NCI-H526 (cell line): ENCODE measurements around the gene CSF1.
A peak's percentile ranks its signal among the peaks of the same experiment; 100 is the strongest.
"Not testable (repeated sequence)": the region's sequence is repeated elsewhere in the genome, so short reads cannot be mapped to it uniquely, and the experiment has no call there.

Source experiments
- DNase-seq, 2 experiments: peaks; one replicate each; lab custom pipeline; 2025; lab: John Stamatoyannopoulos, UW

The CSF1 gene

DNA sequence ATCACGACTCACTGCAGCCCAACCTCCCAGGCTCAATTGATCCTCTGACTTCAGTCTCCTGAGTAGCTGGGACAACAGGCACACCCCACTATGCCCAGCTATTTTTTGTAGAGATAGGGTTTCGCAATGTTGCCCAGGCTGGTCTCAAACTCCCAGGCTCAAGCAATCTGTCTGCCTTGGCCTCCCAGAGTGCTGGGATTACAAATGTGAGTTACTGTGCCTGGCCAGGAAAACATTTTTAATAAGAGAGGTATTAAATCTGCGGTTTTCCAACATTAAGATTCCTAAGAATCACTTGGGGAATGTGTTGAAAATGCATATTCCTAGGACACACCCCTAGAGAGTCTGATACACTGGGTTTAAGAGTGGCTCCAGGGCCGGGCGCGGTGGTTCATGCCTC is 8.7 kb downstream of the CSF1 start:
- no peak for DNase-seq

DNA sequence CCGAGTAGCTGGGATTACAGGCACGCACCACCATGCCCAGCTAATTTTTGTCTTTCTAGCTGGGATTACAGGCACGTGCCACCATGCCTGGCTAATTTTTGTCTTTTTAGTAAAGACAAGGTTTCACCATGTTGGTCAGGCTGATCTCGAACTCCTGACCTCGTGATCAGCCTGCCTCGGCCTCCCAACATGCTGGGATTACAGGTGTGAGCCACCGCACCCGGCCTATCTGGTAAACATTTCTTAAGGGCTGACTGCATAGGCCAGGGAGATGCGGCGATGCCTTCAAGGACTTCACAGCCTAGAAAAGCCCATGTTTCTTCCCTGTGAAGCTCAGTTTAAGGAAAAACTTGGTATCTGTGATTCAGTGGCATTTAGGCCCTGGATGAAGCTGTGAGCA is 9.7 kb downstream of the CSF1 start:
- not testable (repeated sequence) for DNase-seq

DNA sequence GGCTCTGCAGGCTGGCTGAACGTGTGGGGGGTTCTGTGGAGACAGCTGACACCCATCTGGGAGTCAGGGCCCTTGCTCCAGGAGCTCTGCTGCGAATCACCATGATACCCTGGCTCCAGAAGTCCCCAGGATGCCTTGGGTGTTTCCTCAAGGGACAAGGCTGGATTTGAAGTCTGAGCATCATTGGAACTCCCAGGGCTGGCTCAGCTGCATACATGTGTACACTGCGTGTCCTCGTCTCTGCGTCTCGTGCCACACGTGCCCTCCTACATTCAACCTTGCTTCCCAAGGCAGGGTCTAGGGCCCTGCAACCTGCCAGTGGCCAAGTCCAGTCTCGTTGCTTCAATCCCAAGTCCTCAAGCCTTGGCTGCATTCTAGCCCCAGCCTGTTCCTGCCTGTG is 11.7 kb downstream of the CSF1 start:
- DNase-seq: no peak

DNA sequence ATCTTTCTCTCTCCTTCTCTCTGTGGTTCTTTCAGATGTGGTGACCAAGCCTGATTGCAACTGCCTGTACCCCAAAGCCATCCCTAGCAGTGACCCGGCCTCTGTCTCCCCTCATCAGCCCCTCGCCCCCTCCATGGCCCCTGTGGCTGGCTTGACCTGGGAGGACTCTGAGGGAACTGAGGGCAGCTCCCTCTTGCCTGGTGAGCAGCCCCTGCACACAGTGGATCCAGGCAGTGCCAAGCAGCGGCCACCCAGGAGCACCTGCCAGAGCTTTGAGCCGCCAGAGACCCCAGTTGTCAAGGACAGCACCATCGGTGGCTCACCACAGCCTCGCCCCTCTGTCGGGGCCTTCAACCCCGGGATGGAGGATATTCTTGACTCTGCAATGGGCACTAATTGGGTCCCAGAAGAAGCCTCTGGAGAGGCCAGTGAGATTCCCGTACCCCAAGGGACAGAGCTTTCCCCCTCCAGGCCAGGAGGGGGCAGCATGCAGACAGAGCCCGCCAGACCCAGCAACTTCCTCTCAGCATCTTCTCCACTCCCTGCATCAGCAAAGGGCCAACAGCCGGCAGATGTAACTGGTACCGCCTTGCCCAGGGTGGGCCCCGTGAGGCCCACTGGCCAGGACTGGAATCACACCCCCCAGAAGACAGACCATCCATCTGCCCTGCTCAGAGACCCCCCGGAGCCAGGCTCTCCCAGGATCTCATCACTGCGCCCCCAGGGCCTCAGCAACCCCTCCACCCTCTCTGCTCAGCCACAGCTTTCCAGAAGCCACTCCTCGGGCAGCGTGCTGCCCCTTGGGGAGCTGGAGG is 12.7 kb downstream of the CSF1 start:
- DNase-seq: peak in 1 of 2 experiments; percentile 36

DNA sequence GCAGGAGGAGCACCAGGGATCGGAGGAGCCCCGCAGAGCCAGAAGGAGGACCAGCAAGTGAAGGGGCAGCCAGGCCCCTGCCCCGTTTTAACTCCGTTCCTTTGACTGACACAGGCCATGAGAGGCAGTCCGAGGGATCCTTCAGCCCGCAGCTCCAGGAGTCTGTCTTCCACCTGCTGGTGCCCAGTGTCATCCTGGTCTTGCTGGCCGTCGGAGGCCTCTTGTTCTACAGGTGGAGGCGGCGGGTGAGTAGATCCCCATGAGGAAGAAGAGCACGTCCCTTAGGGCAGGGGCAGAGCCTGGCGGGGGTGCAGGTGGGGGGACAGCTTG is 13.3 kb downstream of the CSF1 start:
- no peak for DNase-seq

DNA sequence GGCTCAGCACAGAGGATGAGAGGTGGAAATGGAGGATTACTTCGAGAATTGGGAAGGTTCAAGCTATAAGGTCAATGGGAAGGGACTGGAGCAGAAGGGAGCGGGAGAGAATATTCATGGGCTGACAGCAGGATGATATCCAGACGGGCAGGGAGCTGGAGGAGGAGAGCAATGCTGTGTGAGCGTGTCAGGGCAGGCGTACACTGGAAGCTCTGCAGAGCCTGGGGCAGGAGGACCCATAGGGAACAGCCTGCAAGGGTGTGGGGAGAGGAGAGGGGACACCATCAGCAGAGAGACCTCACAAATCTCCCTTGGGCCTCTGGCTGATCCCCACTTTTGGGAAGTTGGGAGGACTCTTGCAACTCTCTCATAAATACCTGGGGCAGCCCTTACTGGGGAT is 13.7 kb downstream of the CSF1 start:
- peak in 1 of 2 experiments; percentile 15 for DNase-seq

DNA sequence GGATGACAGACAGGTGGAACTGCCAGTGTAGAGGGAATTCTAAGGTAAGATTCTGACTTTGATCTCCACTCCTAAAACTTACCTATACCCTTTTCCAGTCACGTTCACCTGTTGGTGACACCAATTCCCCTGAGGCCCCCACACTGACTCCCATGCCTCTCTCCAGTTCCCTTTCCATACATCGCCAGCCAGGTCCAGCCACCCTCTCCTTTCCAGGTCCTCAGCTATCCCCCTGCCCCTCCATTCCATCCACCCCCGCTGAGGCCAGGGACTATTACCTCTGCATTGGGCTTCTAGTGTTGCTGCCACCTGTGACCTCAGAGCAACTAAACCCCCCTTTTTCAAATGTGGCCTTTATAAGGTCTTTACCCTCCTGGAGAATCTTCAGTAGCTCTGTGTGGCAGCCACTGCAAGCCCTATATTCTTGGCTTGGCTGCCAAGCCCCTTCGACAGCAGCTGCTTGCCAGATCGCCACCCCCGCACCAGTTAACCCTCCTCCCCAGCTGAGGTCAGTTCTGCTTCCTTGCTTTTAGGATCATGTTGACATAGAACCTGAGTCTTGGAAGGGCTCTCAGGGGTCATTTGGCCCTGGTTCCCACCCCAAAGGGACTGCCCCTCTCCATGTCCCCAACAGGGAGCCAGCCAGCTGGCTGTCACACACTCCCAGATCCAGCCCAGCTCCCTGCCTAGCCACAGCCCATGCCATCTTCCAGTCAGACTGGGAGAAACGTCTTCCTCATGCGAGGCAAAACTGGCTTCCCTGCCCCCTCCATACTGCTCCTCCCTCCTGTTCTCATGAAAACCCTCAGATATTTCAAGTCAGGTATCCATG is 14.7 kb downstream of the CSF1 start:
- no peak for DNase-seq

DNA sequence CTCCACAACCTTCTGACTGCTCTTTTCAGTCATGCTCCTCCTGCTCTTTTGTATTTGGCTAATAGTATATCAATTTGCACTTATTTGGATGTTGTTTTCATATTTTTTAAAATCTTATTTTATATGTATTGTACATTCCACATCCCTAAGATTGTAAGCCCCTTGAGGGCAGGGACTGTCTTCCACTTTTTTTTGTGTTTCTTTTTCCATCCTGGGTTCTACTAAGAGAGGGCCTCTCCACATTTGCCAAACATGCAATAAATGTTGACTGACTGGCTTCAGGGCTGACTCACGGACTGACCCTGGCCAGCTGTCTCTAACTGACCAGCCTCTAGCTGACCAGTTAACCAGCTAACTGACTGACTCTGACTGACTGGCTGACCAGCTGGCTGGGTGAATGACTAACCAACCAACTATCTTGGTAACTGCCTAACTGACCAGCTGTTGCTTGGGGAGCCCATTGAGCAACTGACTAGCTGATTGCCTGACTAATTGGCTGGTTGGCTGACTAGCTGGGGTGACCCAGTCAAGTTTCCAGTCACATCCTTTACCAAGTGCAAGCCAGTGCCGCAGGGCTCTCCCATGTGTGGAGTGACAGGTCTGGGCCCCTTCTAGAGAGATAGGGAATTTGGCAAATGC is 16.1 kb downstream of the CSF1 start:
- no peak for DNase-seq

DNA sequence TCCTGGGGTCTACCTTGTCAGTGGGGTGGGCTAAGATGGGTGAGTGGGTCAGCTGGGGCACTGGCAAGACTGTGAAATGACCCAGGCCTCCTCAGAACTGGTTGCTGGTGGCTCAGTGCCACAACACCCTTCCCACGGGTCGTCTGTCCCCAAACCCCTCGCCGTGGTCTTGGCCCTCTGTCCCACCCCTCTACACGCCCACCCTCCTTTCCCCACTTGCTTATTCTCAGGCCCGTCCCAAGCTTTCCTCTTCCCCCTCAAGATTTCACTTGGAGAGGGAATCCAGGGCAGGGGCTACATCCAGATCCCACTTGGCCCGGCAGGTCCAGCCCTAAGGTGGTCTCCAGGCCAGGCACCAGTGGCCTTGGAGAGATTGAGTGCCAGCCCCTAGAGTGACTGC is 16.7 kb downstream of the CSF1 start:
- no peak for DNase-seq

DNA sequence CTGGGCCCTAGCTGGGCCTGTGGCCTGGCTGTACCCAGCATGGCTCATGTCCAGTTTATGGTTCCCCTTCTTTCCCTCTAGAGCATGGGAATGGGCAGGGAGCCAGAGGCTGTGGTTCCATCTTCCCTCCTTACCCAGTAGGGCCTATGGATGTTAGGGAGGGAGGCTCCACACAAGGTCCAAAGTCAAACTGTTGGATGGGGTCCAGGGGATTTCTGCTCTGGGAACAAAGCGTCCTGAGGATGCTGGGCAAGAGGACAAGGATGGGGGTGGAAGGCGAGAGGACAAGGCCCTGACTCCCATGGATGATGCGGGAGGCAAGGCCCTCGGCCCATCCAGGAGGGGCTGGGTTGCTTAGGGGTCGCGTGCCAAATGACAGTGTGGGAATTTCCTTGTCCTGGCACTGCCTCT is 17.3 kb downstream of the CSF1 start:
- no peak for DNase-seq

DNA sequence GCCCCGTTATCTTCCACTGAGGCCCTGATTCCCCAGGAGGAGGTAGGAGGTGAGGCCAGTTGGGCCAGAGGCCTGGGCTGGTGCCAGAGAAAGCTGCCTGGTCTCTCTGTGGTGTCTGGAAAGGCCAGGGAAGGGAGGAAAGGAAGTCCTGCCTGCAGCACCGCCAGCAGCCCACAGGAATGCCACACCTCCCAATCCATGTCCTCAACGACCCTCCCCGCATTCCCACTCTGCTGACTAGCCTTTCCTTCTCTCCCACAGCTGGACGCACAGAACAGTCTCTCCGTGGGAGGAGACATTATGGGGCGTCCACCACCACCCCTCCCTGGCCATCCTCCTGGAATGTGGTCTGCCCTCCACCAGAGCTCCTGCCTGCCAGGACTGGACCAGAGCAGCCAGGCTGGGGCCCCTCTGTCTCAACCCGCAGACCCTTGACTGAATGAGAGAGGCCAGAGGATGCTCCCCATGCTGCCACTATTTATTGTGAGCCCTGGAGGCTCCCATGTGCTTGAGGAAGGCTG is 18.0 kb downstream of the CSF1 start:
- no peak for DNase-seq

DNA sequence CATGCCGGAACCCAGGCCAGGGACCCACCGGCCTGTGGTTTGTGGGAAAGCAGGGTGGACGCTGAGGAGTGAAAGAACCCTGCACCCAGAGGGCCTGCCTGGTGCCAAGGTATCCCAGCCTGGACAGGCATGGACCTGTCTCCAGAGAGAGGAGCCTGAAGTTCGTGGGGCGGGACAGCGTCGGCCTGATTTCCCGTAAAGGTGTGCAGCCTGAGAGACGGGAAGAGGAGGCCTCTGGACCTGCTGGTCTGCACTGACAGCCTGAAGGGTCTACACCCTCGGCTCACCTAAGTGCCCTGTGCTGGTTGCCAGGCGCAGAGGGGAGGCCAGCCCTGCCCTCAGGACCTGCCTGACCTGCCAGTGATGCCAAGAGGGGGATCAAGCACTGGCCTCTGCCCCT is 18.5 kb downstream of the CSF1 start:
- DNase-seq: no peak

DNA sequence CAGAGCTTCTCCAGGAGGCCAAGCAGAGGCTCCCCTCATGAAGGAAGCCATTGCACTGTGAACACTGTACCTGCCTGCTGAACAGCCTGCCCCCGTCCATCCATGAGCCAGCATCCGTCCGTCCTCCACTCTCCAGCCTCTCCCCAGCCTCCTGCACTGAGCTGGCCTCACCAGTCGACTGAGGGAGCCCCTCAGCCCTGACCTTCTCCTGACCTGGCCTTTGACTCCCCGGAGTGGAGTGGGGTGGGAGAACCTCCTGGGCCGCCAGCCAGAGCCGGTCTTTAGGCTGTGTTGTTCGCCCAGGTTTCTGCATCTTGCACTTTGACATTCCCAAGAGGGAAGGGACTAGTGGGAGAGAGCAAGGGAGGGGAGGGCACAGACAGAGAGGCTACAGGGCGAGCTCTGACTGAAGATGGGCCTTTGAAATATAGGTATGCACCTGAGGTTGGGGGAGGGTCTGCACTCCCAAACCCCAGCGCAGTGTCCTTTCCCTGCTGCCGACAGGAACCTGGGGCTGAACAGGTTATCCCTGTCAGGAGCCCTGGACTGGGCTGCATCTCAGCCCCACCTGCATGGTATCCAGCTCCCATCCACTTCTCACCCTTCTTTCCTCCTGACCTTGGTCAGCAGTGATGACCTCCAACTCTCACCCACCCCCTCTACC is 19.1 kb downstream of the CSF1 start:
- DNase-seq: no peak

DNA sequence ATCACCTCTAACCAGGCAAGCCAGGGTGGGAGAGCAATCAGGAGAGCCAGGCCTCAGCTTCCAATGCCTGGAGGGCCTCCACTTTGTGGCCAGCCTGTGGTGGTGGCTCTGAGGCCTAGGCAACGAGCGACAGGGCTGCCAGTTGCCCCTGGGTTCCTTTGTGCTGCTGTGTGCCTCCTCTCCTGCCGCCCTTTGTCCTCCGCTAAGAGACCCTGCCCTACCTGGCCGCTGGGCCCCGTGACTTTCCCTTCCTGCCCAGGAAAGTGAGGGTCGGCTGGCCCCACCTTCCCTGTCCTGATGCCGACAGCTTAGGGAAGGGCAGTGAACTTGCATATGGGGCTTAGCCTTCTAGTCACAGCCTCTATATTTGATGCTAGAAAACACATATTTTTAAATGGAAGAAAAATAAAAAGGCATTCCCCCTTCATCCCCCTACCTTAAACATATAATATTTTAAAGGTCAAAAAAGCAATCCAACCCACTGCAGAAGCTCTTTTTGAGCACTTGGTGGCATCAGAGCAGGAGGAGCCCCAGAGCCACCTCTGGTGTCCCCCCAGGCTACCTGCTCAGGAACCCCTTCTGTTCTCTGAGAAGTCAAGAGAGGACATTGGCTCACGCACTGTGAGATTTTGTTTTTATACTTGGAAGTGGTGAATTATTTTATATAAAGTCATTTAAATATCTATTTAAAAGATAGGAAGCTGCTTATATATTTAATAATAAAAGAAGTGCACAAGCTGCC is 19.8 kb downstream of the CSF1 start:
- no peak for DNase-seq

DNA sequence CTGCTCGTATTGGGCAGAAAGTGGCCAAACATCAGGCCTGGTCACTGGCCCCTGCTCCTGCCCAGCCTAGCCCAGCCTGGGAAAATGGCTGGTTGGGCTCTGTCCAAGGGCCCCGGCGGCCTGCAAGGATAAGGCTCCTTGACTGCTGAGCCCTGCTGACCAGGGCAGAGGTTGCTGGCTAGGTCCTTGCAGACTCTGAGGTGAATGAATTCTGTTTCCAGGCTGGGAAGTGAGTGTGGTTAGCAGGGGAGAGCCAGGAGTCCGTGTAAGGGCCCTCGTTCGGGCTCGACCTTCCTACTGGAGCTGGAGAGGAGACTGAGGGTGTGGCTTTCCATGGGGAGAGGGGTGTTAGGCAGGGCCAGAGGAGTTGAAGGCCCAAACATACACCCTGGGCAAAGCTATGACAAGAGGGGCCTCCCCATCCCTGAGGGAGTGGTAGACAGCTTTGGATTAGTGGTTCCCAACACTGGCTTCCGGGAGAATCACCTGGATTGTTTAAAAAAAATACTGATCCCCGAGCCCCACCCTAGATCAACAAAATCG is 20.6 kb downstream of the CSF1 start:
- DNase-seq: peak in 1 of 2 experiments; percentile 29

DNA sequence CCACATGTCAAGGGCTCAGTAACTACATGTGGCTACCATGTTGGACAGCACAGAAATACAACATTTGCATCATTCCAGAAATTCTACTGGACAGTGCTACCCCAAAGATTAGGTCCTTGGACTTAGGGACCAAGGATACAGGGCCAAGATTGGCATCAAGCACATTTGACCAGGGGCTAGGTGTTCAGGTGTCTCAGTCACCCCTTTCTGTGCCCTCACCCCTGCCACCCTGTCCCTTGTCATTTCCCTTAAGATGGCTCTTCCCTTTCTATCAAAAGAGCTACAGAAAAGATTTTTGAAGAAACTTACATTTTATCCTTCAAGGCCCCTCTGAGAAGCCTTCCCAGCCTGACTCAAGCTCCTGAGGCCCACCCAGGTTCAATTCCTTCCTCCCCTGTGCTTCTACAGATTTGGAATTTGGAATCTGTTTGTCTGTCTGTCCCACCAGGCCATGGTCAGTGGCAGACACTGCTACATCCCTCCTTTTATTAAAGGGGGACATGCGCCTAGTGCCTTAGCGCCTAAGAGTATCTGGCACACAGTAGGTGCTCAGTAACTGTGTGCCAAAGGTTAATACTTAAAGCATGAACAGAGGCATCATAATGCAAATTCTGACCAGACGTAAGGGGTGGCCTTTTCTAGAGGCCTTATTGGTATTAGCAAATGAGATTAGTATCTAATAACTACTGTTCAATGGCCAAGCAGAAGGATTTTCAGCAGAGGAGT is 21.4 kb downstream of the CSF1 start:
- no peak for DNase-seq

DNA sequence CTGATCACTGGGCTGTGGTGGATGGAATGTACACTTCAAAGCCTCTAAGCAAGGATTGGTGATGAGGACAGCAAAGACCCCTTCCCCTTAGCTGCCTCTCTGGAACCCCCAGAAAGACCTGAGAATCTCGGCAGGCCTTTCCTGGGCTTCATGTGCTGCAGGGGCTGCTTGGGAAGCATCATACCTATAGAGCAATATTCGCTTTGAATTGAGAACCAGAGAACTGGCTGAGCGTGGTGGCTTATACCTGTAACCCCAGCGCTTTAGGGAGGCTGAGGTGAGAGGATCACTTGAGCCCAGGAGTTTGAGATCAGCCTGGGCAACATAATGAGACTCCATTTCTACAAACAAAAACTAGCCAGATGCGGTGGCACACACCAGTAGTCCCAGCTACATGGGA is 22.0 kb downstream of the CSF1 start:
- no peak for DNase-seq

DNA sequence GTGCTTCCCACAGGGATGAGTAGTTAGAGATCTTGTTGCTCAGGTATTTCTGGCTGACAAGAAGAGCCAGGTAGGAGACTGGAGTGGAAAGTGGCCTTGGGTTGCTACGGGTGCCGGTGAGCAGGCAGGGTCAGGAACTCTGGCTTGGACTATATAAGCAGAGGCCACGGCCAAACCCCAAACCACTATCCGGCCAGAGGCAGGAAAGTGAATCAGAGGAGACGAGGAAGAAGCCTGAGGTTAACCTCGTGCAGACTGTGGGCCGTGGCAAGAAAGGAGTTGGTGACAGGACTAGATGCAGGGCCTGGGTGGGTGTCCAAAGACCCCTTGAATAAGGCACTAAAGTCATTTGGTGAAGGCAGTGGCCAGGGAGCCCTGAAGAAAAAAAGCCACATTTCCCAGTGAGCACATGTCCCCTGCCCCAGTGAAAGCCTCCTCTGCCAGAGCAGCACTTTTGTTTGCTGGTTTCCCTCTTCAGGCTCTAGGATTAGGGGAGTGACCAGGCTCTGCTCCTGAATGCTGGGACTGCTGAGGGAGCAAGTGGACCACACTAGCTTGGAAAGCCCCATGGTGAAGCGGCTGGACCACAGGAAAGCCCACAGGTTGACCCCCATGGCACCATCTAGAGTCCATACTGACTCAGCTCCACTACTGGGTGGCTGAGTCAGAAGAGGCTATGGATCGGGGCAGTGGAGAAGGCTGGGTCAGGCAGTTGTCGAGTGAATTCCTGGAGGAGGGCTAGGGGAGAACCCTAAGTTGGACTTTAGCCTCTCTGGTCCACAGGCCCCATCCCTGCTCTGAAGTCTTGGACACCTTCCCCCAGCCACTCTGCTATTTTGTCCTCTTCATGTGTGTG is 23.4 kb downstream of the CSF1 start:
- DNase-seq: no peak

DNA sequence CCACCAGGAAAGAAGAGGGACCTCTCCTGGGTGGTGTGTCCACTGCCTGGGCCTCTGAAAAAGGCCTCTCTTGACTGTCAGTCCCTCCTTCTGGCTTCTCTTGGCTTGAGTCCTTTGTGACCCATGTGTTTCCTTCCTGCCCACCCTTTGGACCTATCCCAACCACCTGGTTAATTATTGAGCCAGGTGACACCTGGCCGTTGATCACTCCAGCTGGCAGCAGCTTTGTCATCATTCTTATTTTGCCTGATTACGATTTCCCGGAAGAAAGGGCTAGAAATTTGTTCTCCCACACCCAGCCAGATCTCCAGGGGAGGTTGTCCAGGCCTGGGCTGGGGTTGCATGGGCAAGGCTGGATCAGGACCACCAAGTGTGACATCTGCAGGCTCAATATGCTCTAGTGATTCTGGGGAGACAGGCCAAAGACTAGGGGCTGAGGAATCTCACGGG is 24.8 kb downstream of the CSF1 start:
- peak; percentile 32 to 58 for DNase-seq
